ENCODE measurements around the gene FCHO1.

FCHO1 gene

DNA sequence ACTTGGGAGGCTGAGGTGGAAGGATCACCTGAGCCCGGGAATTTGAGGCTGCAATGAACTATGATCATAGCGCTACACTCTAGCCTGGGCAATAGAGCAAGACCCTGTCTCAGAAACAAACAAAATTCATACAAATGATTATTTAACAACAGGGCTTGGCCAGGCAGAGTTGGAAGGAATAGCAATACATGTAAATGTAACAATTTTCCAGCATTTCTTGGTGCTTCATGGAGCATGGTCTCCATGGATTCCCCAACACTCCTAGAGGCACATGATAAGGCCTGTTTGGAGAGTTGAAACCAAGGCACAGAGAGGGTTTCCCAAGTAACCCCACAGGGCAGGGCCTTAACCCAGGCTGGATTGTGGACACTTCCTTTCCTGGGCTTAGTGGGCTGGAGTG is 59.8 kb downstream of the FCHO1 start:
- H3K27me3 ChIP-seq (replicated peaks; ENCODE audit: control insufficient read depth, insufficient read depth, low read length), result 0 out of 2 replicates have a peak, but pooled peaks cover 1% of the 10 kb centered on the region
- DNase-seq (ENCODE audit: extremely low read depth, insufficient read length), result no peak
- no peaks in the 10 kb centered on the region for H3K36me3 ChIP-seq (ENCODE audit: control insufficient read depth, insufficient read depth, low read length)
- H3K4me3 ChIP-seq (replicated peaks; ENCODE audit: low read depth, low read length), result no peak overlapping the region
- TF ChIP-seq, protein P1, sequence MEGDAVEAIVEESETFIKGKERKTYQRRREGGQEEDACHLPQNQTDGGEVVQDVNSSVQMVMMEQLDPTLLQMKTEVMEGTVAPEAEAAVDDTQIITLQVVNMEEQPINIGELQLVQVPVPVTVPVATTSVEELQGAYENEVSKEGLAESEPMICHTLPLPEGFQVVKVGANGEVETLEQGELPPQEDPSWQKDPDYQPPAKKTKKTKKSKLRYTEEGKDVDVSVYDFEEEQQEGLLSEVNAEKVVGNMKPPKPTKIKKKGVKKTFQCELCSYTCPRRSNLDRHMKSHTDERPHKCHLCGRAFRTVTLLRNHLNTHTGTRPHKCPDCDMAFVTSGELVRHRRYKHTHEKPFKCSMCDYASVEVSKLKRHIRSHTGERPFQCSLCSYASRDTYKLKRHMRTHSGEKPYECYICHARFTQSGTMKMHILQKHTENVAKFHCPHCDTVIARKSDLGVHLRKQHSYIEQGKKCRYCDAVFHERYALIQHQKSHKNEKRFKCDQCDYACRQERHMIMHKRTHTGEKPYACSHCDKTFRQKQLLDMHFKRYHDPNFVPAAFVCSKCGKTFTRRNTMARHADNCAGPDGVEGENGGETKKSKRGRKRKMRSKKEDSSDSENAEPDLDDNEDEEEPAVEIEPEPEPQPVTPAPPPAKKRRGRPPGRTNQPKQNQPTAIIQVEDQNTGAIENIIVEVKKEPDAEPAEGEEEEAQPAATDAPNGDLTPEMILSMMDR (IDR thresholded peaks at IDR 0.05; ENCODE audit: insufficient read depth, low read length, poor library complexity, severe bottlenecking), result no peak

DNA sequence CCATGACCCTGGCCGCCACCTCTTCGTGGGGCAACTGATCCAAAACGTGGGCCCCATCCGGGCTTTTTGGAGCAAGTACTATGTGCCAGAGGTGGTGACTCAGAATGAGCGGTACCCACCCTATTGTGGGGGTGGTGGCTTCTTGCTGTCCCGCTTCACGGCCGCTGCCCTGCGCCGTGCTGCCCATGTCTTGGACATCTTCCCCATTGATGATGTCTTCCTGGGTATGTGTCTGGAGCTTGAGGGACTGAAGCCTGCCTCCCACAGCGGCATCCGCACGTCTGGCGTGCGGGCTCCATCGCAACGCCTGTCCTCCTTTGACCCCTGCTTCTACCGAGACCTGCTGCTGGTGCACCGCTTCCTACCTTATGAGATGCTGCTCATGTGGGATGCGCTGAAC is 60.4 kb downstream of the FCHO1 start:
- TF ChIP-seq, protein P1 (IDR thresholded peaks at IDR 0.05; ENCODE audit: insufficient read depth, low read length, poor library complexity, severe bottlenecking), result no peak
- no peak for DNase-seq (ENCODE audit: extremely low read depth, insufficient read length)
- no peak overlapping the region for H3K4me3 ChIP-seq (replicated peaks; ENCODE audit: low read depth, low read length)
- 0 out of 2 replicates have a peak, but pooled peaks cover 1% of the 10 kb centered on the region for H3K27me3 ChIP-seq (replicated peaks; ENCODE audit: control insufficient read depth, insufficient read depth, low read length)
- H3K36me3 ChIP-seq (ENCODE audit: control insufficient read depth, insufficient read depth, low read length), result no peaks in the 10 kb centered on the region

DNA sequence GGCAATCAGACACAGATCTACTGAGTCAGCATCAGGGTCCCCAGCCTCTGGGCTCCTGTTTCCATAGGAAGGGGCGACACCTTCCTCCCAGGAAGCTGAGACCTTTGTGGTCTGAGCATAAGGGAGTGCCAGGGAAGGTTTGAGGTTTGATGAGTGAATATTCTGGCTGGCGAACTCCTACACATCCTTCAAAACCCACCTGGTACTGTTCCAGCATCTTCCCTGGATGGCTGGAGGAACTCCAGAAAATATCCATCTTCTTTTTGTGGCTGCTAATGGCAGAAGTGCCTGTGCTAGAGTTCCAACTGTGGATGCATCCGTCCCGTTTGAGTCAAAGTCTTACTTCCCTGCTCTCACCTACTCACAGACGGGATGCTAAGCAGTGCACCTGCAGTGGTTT is 60.8 kb downstream of the FCHO1 start:
- H3K4me3 ChIP-seq (replicated peaks; ENCODE audit: low read depth, low read length), result no peak overlapping the region
- H3K36me3 ChIP-seq (ENCODE audit: control insufficient read depth, insufficient read depth, low read length), result no peaks in the 10 kb centered on the region
- no peak for DNase-seq (ENCODE audit: extremely low read depth, insufficient read length)
- TF ChIP-seq, protein P1 (IDR thresholded peaks at IDR 0.05; ENCODE audit: insufficient read depth, low read length, poor library complexity, severe bottlenecking), result no peak
- H3K27me3 ChIP-seq (replicated peaks; ENCODE audit: control insufficient read depth, insufficient read depth, low read length), result 0 out of 2 replicates have a peak, but pooled peaks cover 1% of the 10 kb centered on the region

DNA sequence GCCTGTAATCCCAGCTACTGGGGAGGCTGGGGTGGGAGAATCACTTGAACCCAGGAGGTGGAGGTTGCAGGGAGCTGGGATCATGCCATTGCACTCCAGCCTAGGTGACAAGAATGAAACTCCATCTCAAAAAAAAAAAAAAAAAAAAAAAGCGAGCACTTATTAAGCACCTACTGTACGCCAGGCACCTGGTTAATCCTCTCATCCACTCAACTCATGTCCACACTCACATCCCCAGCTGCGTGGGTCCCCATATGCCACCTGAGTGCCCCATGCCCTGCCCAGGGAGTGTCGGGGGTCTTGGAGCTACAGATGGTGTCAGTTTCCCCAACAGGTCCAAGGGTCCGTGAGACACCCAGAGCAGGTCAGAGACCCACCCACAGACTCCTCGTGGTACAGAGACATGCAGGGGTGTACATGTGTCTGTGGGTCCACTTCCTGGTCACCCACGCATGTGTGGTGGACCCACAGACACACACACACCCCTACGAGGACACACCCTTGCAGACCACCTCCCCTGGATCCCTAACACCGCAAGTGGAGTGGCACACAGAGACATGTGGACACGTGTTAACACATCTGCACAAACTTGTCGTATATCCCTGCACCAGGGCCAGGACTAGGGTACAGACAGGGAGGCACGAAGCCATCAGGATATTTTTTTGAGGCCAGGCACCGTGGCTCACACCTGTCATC is 66.5 kb downstream of the FCHO1 start:
- H3K36me3 ChIP-seq (ENCODE audit: control insufficient read depth, insufficient read depth, low read length), result no peaks in the 10 kb centered on the region
- H3K4me3 ChIP-seq (replicated peaks; ENCODE audit: low read depth, low read length), result no peak overlapping the region
- DNase-seq (ENCODE audit: extremely low read depth, insufficient read length), result no peak
- TF ChIP-seq, protein P1 (IDR thresholded peaks at IDR 0.05; ENCODE audit: insufficient read depth, low read length, poor library complexity, severe bottlenecking), result no peak
- H3K27me3 ChIP-seq (replicated peaks; ENCODE audit: control insufficient read depth, insufficient read depth, low read length), result no peaks in the 10 kb centered on the region

DNA sequence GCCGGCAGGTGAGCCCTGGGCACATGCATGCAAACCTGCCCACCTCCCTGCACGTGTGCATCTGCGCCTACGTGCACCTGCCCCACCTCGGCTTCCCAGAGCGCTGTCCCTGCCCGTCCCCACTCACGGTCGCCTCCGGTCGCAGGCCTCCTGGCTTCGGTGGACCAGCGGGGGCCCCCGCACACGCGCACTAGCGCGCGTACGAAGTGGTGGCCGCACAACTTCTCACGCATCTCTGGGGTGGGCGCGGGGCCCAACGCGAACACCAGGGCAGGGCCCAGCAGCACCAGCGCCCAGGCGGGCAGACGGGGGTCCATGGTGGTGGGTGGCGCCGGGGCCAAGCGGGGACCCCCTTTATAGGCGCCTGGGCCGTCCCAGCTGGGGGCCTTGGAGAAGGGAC is 69.9 kb downstream of the FCHO1 start, which contains the start of gene INSL3:
TSS of gene INSL3 (minus strand) at position 330 of the 400 bp plus-strand sequence. CDS start at position 317, 13 bp downstream.
- H3K36me3 ChIP-seq (ENCODE audit: control insufficient read depth, insufficient read depth, low read length), result peaks cover 3% of the 10 kb centered on the region
- TF ChIP-seq, protein P1 (IDR thresholded peaks at IDR 0.05; ENCODE audit: insufficient read depth, low read length, poor library complexity, severe bottlenecking), result no peak
- DNase-seq (ENCODE audit: extremely low read depth, insufficient read length), result no peak
- no peaks in the 10 kb centered on the region for H3K27me3 ChIP-seq (replicated peaks; ENCODE audit: control insufficient read depth, insufficient read depth, low read length)
- H3K4me3 ChIP-seq (replicated peaks; ENCODE audit: low read depth, low read length), result no peak within 1 kb of the TSS
